Measurements from ENCODE around the gene PLEKHM1.

- no peak for TF ChIP-seq CTCF (IDR thresholded peaks at IDR 0.05 in 8 of 11, conservative IDR thresholded peaks at IDR 0.05 in 3 of 11)
- TF ChIP-seq POLR2A (IDR thresholded peaks at IDR 0.05): no peak
- TF ChIP-seq POLR2AphosphoS5 (IDR thresholded peaks at IDR 0.05): peak in 1 of 3 donors; percentile 31
These were observed 92.7 kb downstream of the PLEKHM1 start for GRCh38 chr17:45397796-45398195.

Measured in spleen (tissue), 7 donors.